K562 (cell line): ENCODE data around the gene FOXL3. TPM values are rescaled to one million over a fixed set of nuclear protein-coding genes. Genes with fewer than 3 reads are reported as not detected.

Experiments
- ATAC-seq: fragments of 200-7000 bp; cut with Tn5 transposase; 3 replicates; pipeline ENCODE4 v1.9.1; 2020; ENCODE audit warnings: moderate library complexity
- BruUV-seq: library from RNA; stranded (reverse); fragments of 400-500 nt; replicated peaks from 2 replicates; lab custom pipeline; 2021; lab: Mats Ljungman, UMichigan
- CTCF ChIA-PET: fragments of 300-600 bp; formaldehyde crosslinking; extraction: SDS; loops from one replicate; lab custom pipeline; 2021; ENCODE audit warnings: low intra/inter-chr PET ratio; lab: Yijun Ruan, JAX
- POLR2A ChIA-PET: fragments of 300-600, 350-650 bp; sonication (Branson Sonifier 250); formaldehyde crosslinking; extraction: SDS; loops from one replicate; lab custom pipeline; 2021; ENCODE audit warnings: antibody characterized with exemption, inconsistent platforms; lab: Yijun Ruan, JAX
- DNase-seq, 4 experiments: peaks; one replicate each; pipeline versions ENCODE4 v3.0.0 to v3.0.0-alpha.2; 2011 to 2018; ENCODE audit warnings: low spot score in 3 of 4, mixed read lengths in 3 of 4; ENCODE audit errors: extremely low read depth in 1 of 4
- FAIRE-seq: peaks from 2 replicates; lab custom pipeline; 2011; peaks lifted over from hg19 to GRCh38; lab: Jason Lieb, UNC
- H2AFZ ChIP-seq: 2 replicates; pipeline ENCODE4 v1.6.0; 2011; ENCODE audit warnings: low read depth, low read length, control low read depth, inconsistent platforms
- H3K27ac ChIP-seq: fragments of 200-600 bp; 3 replicates; pipeline ENCODE4 v1.8.0; 2011; ENCODE audit warnings: low read depth, mild to moderate bottlenecking, control low read depth, inconsistent platforms, low read length, moderate library complexity, mixed read lengths; ENCODE audit errors: extremely low read depth
- H3K27me3 ChIP-seq, 2 experiments: fragments of 300-600 bp in 1 of 2; 2 replicates in 1 of 2; 3 replicates in 1 of 2; pipeline versions ENCODE4 v1.6.0 to v1.8.0; 2011; ENCODE audit warnings: inconsistent platforms in 2 of 2, low read length in 2 of 2, mild to moderate bottlenecking in 1 of 2, mixed read lengths in 1 of 2, moderate library complexity in 1 of 2; ENCODE audit not compliant: control insufficient read depth in 2 of 2, insufficient read depth in 2 of 2
- H3K36me3 ChIP-seq: fragments of 300-600 bp; 3 replicates; pipeline ENCODE4 v1.8.0; 2011; ENCODE audit warnings: mild to moderate bottlenecking, low read length, inconsistent platforms; ENCODE audit not compliant: control insufficient read depth, insufficient read depth
- H3K4me1 ChIP-seq, 2 experiments: fragments of 200-600 bp in 1 of 2; replicated peaks in 1 of 2; 2 replicates in 1 of 2; 3 replicates in 1 of 2; pipeline versions ENCODE4 v1.5.1 to v1.8.0; 2011; ENCODE audit warnings: inconsistent platforms in 2 of 2, low read length in 2 of 2, mild to moderate bottlenecking in 1 of 2, mixed read lengths in 1 of 2, moderate library complexity in 1 of 2; ENCODE audit not compliant: control insufficient read depth in 2 of 2, insufficient read depth in 2 of 2
- H3K4me2 ChIP-seq: 2 replicates; pipeline ENCODE4 v1.6.1; 2011; ENCODE audit warnings: low read length, control low read depth, inconsistent platforms, mixed read lengths; ENCODE audit not compliant: insufficient read depth
- H3K4me3 ChIP-seq: fragments of 200-600 bp; sonication (generic), shearing (Covaris generic); 2 replicates; pipeline ENCODE4 v1.5.1; 2016; ENCODE audit warnings: control low read depth, inconsistent platforms
- H3K79me2 ChIP-seq: fragments of 200-600 bp; 3 replicates; pipeline ENCODE4 v1.8.0; 2011; ENCODE audit warnings: low read length, inconsistent platforms; ENCODE audit not compliant: control insufficient read depth, insufficient read depth
- H3K9ac ChIP-seq, 2 experiments: 2 replicates each; pipeline versions ENCODE4 v1.6.0 to v1.6.1; 2011; ENCODE audit warnings: low read depth in 2 of 2, low read length in 2 of 2, control low read depth in 1 of 2, inconsistent platforms in 1 of 2, mild to moderate bottlenecking in 1 of 2, mixed read lengths in 1 of 2; ENCODE audit not compliant: insufficient read depth in 1 of 2
- H3K9me1 ChIP-seq: one replicate; pipeline ENCODE4 v1.6.0; 2011; ENCODE audit warnings: inconsistent platforms, mild to moderate bottlenecking, low read length, moderate library complexity; ENCODE audit not compliant: control insufficient read depth, insufficient read depth
- H3K9me3 ChIP-seq: replicated peaks from 2 replicates; pipeline ENCODE4 v1.5.1; 2011; ENCODE audit warnings: low read depth, low read length, inconsistent platforms; ENCODE audit not compliant: control insufficient read depth, insufficient read depth
- H4K20me1 ChIP-seq: replicated peaks from 2 replicates; pipeline ENCODE4 v1.6.1; 2011; ENCODE audit warnings: low read length, inconsistent platforms, mixed read lengths; ENCODE audit not compliant: control insufficient read depth, insufficient read depth
- DIDO1 ChIP-seq: fragments of 450-650 bp; IDR thresholded peaks from 2 replicates; pipeline ENCODE4 v1.6.1; 2016; ENCODE audit warnings: low read depth, missing biosample characterization, missing genetic modification characterization
- GABPA ChIP-seq: fragments of 200-800 bp; sonication (Bioruptor generic); conservative IDR thresholded peaks from 2 replicates; pipeline ENCODE4 v1.6.1; 2016; ENCODE audit warnings: low read depth, missing genetic modification characterization, missing compliant biosample characterization
- PTRF ChIP-seq: fragments of 450-650 bp; IDR thresholded peaks from 2 replicates; pipeline ENCODE4 v1.6.1; 2016; ENCODE audit warnings: mild to moderate bottlenecking, missing genetic modification characterization, missing compliant biosample characterization
- TAF15 ChIP-seq: fragments of 200-400 bp; formaldehyde crosslinking; IDR thresholded peaks from 2 replicates; pipeline ENCODE4 v1.6.1; 2017; ENCODE audit warnings: mild to moderate bottlenecking, low read depth, low read length, moderate library complexity
- ZC3H8 ChIP-seq: fragments of 450-650 bp; IDR thresholded peaks from 2 replicates; pipeline ENCODE4 v1.6.1; 2017
- ZNF57 ChIP-seq: fragments of 450-650 bp; formaldehyde crosslinking; IDR thresholded peaks from 2 replicates; pipeline ENCODE4 v1.4.0; 2020; ENCODE audit warnings: mild to moderate bottlenecking, moderate library complexity
- WGBS: fragments of 100-300 bp; shearing (Covaris generic); methylation state at CpG from one replicate; pipeline ENCODE4 v1.1.6; 2016; ENCODE audit warnings: low coverage, mixed read lengths; ENCODE audit not compliant: insufficient coverage; ENCODE audit errors: missing lambda C conversion rate; 5-methylcytosine and 5-hydroxymethylcytosine counted together
- in situ Hi-C: fragments of 300-500 bp; cut with MboI; formaldehyde crosslinking; loops from 4 replicates; pipeline ENCODE4 v1.15.0; 2018; ENCODE audit warnings: inconsistent platforms, mixed read lengths
- intact Hi-C: fragments of 100-400 bp; cut with micrococcal nuclease; formaldehyde crosslinking; loops from 2 replicates; pipeline ENCODE4 v1.14.2; 2022
- polyA plus RNA-seq, 8 experiments: library from polyadenylated mRNA; depleted of rRNA in 4 of 8; stranded (reverse) in 5 of 8; unstranded in 3 of 8; fragments of >200 nt; fragmentation: Nextera tagmentation in 2 of 8; fragmentation: Illumina TruSeq in 1 of 8; extraction: Ambion mirVana in 2 of 8; extraction: Trizol in 1 of 8; gene quantifications; 2 replicates each; pipeline versions ENCODE4 v1.2.1 to v1.2.3, GENCODE V29; 2011 to 2014; ENCODE audit warnings: inconsistent platforms in 1 of 8, missing spikeins in 1 of 8
- total RNA-seq, 7 experiments: library from RNA; depleted of rRNA in 6 of 7; stranded (reverse); fragments of >200 nt in 6 of 7; fragmentation: Illumina TruSeq in 2 of 7; extraction: Trizol in 2 of 7; gene quantifications; 2 replicates each; pipeline versions ENCODE4 v1.2.1 to v1.2.3, GENCODE V29; 2011 to 2021; ENCODE audit warnings: low replicate concordance in 1 of 7
- TF ChIP-seq, protein P1 (sequence below): sonication (generic); formaldehyde crosslinking; IDR thresholded peaks from 2 replicates; pipeline ENCODE4 v1.8.1; 2023; ENCODE audit warnings: mild to moderate bottlenecking, missing genetic modification reagents, moderate library complexity

FOXL3 gene
- total and polyA plus RNA-seq, 9 of the 15 experiments (the other 6 are each of a cell fraction or from before 2014, with no cell fraction given), result not detected

DNA sequence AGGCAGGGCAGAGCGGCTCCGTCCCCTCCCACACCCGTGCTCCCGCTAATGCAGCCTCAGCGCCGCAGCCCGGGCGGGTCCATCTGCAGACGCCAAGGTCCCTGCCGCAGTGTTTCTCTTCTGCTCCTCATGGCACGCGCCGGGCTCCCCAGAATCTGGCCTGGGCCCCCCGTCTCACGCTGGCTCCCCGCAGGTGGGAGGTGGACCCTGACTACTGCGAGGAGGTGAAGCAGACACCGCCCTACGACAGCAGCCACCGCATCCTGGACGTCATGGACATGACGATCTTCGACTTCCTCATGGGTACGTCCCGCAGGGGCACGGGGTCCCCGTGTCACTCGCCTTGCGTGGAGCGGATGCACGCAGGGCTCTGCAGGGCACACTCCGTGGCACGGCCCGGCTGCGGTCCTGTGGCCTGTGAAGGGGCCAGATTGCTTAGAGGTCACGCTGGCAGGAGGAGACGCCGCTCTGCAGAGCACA is 33.5 kb upstream of the FOXL3 start:
- Histone ChIP-seq H3K4me1 (peaks cover 0 to 31% of the 10 kb centered on the region in 2 experiments; a peak in 2 of 5 replicates), H3K4me2 (no peak overlapping the region), H3K9ac (no peak overlapping the region), H3K27ac (no peak overlapping the region), H3K27me3 (peaks cover 47 to 88% of the 10 kb centered on the region in 2 experiments), H3K9me3 (peaks cover under 1% of the 10 kb centered on the region; the same call in 1 of the 2 replicates), H4K20me1 (peaks cover 25% of the 10 kb centered on the region), H3K9me1 (no peaks in the 10 kb centered on the region), H2AFZ (no peak overlapping the region), H3K36me3 (no peaks in the 10 kb centered on the region), H3K4me3 (no peak overlapping the region), H3K79me2 (no peaks in the 10 kb centered on the region)
- DNase-seq (no peak), FAIRE-seq (no peak), ATAC-seq (no peak)
- CTCF ChIA-PET, result interaction anchor here (0.6 kb wide), 1 partner anchor 1037 kb away, joined by 5 read pairs; no protein-coding TSS in a partner anchor
- in situ Hi-C loops (no loop called here), intact Hi-C loops (no loop called here)
- TF ChIP-seq GABPA (no peak), ZC3H8 (no peak), DIDO1 (tag) (no peak), PTRF (tag) (no peak), ZNF57 (no peak), TAF15 (no peak)
- TF ChIP-seq, protein P1, sequence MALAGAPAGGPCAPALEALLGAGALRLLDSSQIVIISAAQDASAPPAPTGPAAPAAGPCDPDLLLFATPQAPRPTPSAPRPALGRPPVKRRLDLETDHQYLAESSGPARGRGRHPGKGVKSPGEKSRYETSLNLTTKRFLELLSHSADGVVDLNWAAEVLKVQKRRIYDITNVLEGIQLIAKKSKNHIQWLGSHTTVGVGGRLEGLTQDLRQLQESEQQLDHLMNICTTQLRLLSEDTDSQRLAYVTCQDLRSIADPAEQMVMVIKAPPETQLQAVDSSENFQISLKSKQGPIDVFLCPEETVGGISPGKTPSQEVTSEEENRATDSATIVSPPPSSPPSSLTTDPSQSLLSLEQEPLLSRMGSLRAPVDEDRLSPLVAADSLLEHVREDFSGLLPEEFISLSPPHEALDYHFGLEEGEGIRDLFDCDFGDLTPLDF, result no peak
- no TSS peak for BruUV-seq
- WGBS, result 9% methylated on average over 29 of the region's 38 CpGs
- POLR2A ChIA-PET, result interaction anchor here (0.6 to 1.1 kb wide), 2 partner anchors 12 to 223 kb away, joined by 3 read pairs; no protein-coding TSS in a partner anchor
